Natural killer cell (primary cell): ENCODE results near the gene PDE11A. TPM values are rescaled to one million over a fixed set of nuclear protein-coding genes. Genes with fewer than 3 reads are reported as not detected.

Source experiments
- ATAC-seq, 3 donors: fragments of 150-1000 bp in 2 of 3; fragments of 200-7000 bp in 1 of 3; cut with Tn5 transposase; 1 replicate in 1 of 3; 2 replicates in 2 of 3; pipeline ENCODE4 v1.10.0; 2021; ENCODE audit warnings: mild to moderate bottlenecking in 2 of 3, moderate library complexity in 2 of 3
- DNase-seq, 2 donors: peaks; one replicate each; pipeline versions ENCODE4 v3.0.0 to v3.0.0-alpha.2; 2013 to 2021; ENCODE audit warnings: mixed read lengths in 1 of 2
- H3K27ac ChIP-seq: one replicate; pipeline ENCODE4 v1.5.1; 2013; ENCODE audit warnings: mild to moderate bottlenecking, low read length
- H3K27me3 ChIP-seq: one replicate; pipeline ENCODE4 v1.6.1; 2013; ENCODE audit warnings: low read length; ENCODE audit not compliant: control insufficient read depth, insufficient read depth
- H3K36me3 ChIP-seq: one replicate; pipeline ENCODE4 v1.6.1; 2013; ENCODE audit warnings: low read length; ENCODE audit not compliant: control insufficient read depth, insufficient read depth
- H3K4me1 ChIP-seq: one replicate; pipeline ENCODE4 v1.6.1; 2013; ENCODE audit warnings: low read length; ENCODE audit not compliant: control insufficient read depth, insufficient read depth
- H3K4me3 ChIP-seq: one replicate; pipeline ENCODE4 v1.5.1; 2013; ENCODE audit warnings: low read length
- H3K9me3 ChIP-seq: one replicate; pipeline ENCODE4 v1.6.1; 2013; ENCODE audit warnings: low read length; ENCODE audit not compliant: control insufficient read depth, insufficient read depth
- H3K27ac Mint-ChIP-seq, 2 donors: one replicate each; pipeline ENCODE4 v1.8.0; 2022; ENCODE audit warnings: mild to moderate bottlenecking in 2 of 2, mixed read lengths in 2 of 2, moderate library complexity in 1 of 2
- H3K27me3 Mint-ChIP-seq, 2 donors: one replicate each; pipeline ENCODE4 v1.8.0; 2022; ENCODE audit warnings: low read depth in 2 of 2, mixed read lengths in 2 of 2
- H3K36me3 Mint-ChIP-seq: one replicate; pipeline ENCODE4 v1.8.0; 2022; ENCODE audit warnings: mixed read lengths
- H3K4me1 Mint-ChIP-seq, 2 donors: one replicate each; pipeline ENCODE4 v1.8.0; 2022; ENCODE audit warnings: mixed read lengths in 2 of 2
- H3K4me3 Mint-ChIP-seq: one replicate; pipeline ENCODE4 v1.8.0; 2022; ENCODE audit warnings: mild to moderate bottlenecking, moderate library complexity, mixed read lengths
- H3K9me3 Mint-ChIP-seq, 2 donors: one replicate each; pipeline ENCODE4 v1.8.0; 2022; ENCODE audit warnings: mixed read lengths in 2 of 2
- WGBS: methylation state at CpG from one replicate; pipeline ENCODE4 v1.1.7; 2013; ENCODE audit warnings: missing lambda C conversion rate; ENCODE audit not compliant: insufficient coverage; 5-methylcytosine and 5-hydroxymethylcytosine counted together
- intact Hi-C: fragments of 100-400 bp; cut with micrococcal nuclease; formaldehyde crosslinking; loops from one replicate; pipeline ENCODE4 v1.14.2; 2022
- total RNA-seq, 4 donors: library from RNA; stranded (reverse); fragments of 120-200 nt in 1 of 4; gene quantifications; one replicate each; pipeline versions ENCODE4 v1.2.3 to v1.2.4, GENCODE V29; 2013 to 2022
- TF ChIP-seq, protein P1 (sequence below): fragments of 200-600 bp; IDR thresholded peaks from one replicate; pipeline ENCODE4 v1.8.0; 2022; ENCODE audit warnings: antibody characterized with exemption

The PDE11A gene
- total RNA-seq, 3 donors from 2014 or later (not counting 1 experiment from before 2014, with no cell fraction given): not detected

- Mint-ChIP-seq H3K27ac (no peak overlapping the region), H3K4me3 (no peak overlapping the region), H3K27me3 (peaks cover 15 to 17% of the 10 kb centered on the region in 2 donors), H3K9me3 (no peaks in the 10 kb centered on the region), H3K4me1 (no peaks in the 10 kb centered on the region), H3K36me3 (no peaks in the 10 kb centered on the region)
- no peak overlapping the region for H3K4me3 ChIP-seq
- H3K27ac ChIP-seq: no peak overlapping the region
- WGBS: 85% methylated on average over 2 of the region's 2 CpGs
- no peaks in the 10 kb centered on the region for H3K27me3 ChIP-seq
- H3K36me3 ChIP-seq: no peaks in the 10 kb centered on the region
- H3K9me3 ChIP-seq: no peaks in the 10 kb centered on the region
- TF ChIP-seq, protein P1, sequence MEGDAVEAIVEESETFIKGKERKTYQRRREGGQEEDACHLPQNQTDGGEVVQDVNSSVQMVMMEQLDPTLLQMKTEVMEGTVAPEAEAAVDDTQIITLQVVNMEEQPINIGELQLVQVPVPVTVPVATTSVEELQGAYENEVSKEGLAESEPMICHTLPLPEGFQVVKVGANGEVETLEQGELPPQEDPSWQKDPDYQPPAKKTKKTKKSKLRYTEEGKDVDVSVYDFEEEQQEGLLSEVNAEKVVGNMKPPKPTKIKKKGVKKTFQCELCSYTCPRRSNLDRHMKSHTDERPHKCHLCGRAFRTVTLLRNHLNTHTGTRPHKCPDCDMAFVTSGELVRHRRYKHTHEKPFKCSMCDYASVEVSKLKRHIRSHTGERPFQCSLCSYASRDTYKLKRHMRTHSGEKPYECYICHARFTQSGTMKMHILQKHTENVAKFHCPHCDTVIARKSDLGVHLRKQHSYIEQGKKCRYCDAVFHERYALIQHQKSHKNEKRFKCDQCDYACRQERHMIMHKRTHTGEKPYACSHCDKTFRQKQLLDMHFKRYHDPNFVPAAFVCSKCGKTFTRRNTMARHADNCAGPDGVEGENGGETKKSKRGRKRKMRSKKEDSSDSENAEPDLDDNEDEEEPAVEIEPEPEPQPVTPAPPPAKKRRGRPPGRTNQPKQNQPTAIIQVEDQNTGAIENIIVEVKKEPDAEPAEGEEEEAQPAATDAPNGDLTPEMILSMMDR: no peak
- no peaks in the 10 kb centered on the region for H3K4me1 ChIP-seq
- DNase-seq: no peak
- intact Hi-C loops: no loop called here
- ATAC-seq: no peak
Measured at GRCh38 chr2:177592397-177592796, 480.2 kb downstream of the PDE11A start.

DNA sequence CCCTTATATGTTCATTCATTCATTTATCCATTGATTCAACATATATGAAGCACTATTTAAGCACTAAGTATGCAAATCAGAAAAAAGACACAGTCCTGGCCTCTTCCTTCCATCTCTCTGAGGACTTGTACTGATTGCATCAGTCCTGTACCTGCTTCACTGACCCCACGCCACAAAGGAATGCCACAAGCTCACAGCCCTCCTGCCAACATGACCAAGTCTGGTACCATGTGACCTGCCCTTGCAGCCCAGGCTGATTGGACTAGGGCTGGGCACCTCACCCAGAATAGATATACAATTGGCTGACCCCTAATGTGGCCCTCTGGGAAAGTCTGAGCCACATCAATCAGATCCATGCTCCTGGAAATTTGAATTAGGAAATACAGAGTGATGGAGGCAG is 483.4 kb downstream of the PDE11A start:
- Mint-ChIP-seq H3K27me3 (peaks cover 9 to 15% of the 10 kb centered on the region in 2 donors), H3K36me3 (no peaks in the 10 kb centered on the region), H3K4me1 (no peaks in the 10 kb centered on the region), H3K9me3 (no peaks in the 10 kb centered on the region), H3K27ac (no peak overlapping the region), H3K4me3 (no peak overlapping the region)
- no peaks in the 10 kb centered on the region for H3K9me3 ChIP-seq
- WGBS: 79% methylated on average over 1 of the region's 1 CpG
- no peaks in the 10 kb centered on the region for H3K36me3 ChIP-seq
- intact Hi-C loops: no loop called here
- DNase-seq (no peak), ATAC-seq (no peak)
- no peak overlapping the region for H3K4me3 ChIP-seq
- H3K27me3 ChIP-seq: no peaks in the 10 kb centered on the region
- no peaks in the 10 kb centered on the region for H3K4me1 ChIP-seq
- no peak overlapping the region for H3K27ac ChIP-seq
- TF ChIP-seq, protein P1: no peak

DNA sequence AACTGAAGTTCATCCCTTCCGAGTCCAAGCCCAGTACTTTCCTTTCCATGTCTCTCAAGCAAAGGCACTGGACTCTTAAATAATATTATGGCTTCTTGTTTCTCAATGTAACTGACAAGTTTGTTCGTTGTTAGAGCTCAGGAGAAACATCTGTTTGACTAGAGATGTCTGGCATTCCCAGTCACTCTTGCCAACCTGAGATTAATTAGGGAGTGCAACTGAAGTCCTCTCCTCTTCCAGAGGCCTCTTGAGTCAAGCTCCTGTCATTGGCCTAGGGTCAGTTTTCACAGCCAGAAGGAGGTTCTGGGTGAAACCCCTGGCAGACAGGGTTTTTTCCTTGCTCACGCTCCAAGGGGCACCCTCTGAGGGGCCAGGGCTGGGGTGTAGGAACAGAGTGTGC is 483.9 kb downstream of the PDE11A start:
- intact Hi-C loops: no loop called here
- Histone ChIP-seq H3K27ac (no peak overlapping the region), H3K27me3 (no peaks in the 10 kb centered on the region), H3K9me3 (no peaks in the 10 kb centered on the region), H3K36me3 (no peaks in the 10 kb centered on the region), H3K4me3 (no peak overlapping the region), H3K4me1 (no peaks in the 10 kb centered on the region)
- no peak overlapping the region for H3K4me3 Mint-ChIP-seq
- TF ChIP-seq, protein P1: no peak
- WGBS: 81% methylated on average over 3 of the region's 3 CpGs
- H3K36me3 Mint-ChIP-seq: no peaks in the 10 kb centered on the region
- DNase-seq (no peak), ATAC-seq (no peak)
- no peak overlapping the region for H3K27ac Mint-ChIP-seq
- no peaks in the 10 kb centered on the region for H3K4me1 Mint-ChIP-seq
- H3K27me3 Mint-ChIP-seq: peaks cover 7 to 13% of the 10 kb centered on the region in 2 donors
- no peaks in the 10 kb centered on the region for H3K9me3 Mint-ChIP-seq

DNA sequence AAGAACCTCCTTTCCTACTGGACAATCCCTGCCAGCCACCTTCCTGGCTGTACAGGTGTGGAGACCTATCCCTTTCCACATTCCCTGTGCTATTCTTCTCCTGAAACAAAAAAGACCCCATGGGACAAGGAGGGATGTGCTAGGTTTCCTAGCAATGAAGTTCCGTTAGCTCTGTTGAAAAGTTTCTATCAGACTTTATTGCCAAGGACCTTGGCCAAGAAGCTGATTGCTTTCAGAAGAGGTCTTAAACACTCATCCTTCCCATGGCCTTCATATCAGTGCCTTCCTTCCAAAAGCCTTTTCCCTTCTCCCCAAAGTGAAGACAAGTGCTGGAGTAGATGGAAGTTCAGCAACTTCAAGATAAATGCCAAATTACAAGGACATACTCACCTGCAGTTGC is 485.2 kb downstream of the PDE11A start:
- WGBS: 100% methylated on average over 1 of the region's 1 CpG

More for the DNA sequence above, 485.2 kb downstream of the PDE11A start:
- H3K4me3 Mint-ChIP-seq: no peak overlapping the region
- no peaks in the 10 kb centered on the region for H3K4me1 ChIP-seq
- intact Hi-C loops: no loop called here
- no peak overlapping the region for H3K4me3 ChIP-seq
- H3K27ac Mint-ChIP-seq: no peak overlapping the region
- no peaks in the 10 kb centered on the region for H3K9me3 Mint-ChIP-seq
- no peak for ATAC-seq
- no peak overlapping the region for H3K27ac ChIP-seq
- no peak for DNase-seq
- no peaks in the 10 kb centered on the region for H3K36me3 Mint-ChIP-seq
- no peaks in the 10 kb centered on the region for H3K4me1 Mint-ChIP-seq
- no peaks in the 10 kb centered on the region for H3K36me3 ChIP-seq
- H3K9me3 ChIP-seq: no peaks in the 10 kb centered on the region
- TF ChIP-seq, protein P1: no peak
- no peaks in the 10 kb centered on the region for H3K27me3 ChIP-seq
- H3K27me3 Mint-ChIP-seq: peaks cover 0 to 15% of the 10 kb centered on the region in 2 donors
